Panc1 (cell line): ENCODE measurements around the gene ACSL1. TPM values are rescaled to one million over a fixed set of nuclear protein-coding genes. Genes with fewer than 3 reads are reported as not detected.

ENCODE experiments used
- ATAC-seq: fragments of 200-7000 bp; cut with Tn5 transposase; 2 replicates; pipeline ENCODE4 v1.9.1; 2020; ENCODE audit warnings: mild to moderate bottlenecking, moderate library complexity
- BruUV-seq: library from RNA; stranded (reverse); fragments of 400-500 nt; replicated peaks from 2 replicates; lab custom pipeline; 2021; lab: Mats Ljungman, UMichigan
- CTCF ChIA-PET: fragments of 300-600 bp; sonication (Branson Sonifier 250); formaldehyde crosslinking; loops from one replicate; lab custom pipeline; 2022; ENCODE audit warnings: antibody characterized with exemption; lab: Charles Lee
- POLR2A ChIA-PET: fragments of 300-600 bp; sonication (Branson Sonifier 250); formaldehyde crosslinking; loops from one replicate; lab custom pipeline; 2022; ENCODE audit warnings: antibody characterized with exemption; lab: Charles Lee
- DNase-seq: peaks from one replicate; pipeline ENCODE4 v3.0.0-alpha.2; 2010; ENCODE audit warnings: low read depth, low spot score
- H3K27ac ChIP-seq: 2 replicates; pipeline ENCODE4 v1.5.1; 2011; ENCODE audit warnings: mild to moderate bottlenecking, low read length, inconsistent platforms
- H3K27me3 ChIP-seq: fragments of 200-500 bp; sonication (Bioruptor generic); 2 replicates; pipeline ENCODE4 v1.6.0; 2014; ENCODE audit warnings: low read length, inconsistent platforms; ENCODE audit not compliant: control insufficient read depth, insufficient read depth
- H3K36me3 ChIP-seq: fragments of 200-500 bp; sonication (Bioruptor generic); 2 replicates; pipeline ENCODE4 v1.5.1; 2014; ENCODE audit warnings: inconsistent platforms, mild to moderate bottlenecking, low read length, moderate library complexity; ENCODE audit not compliant: control insufficient read depth, insufficient read depth
- H3K4me1 ChIP-seq: 2 replicates; pipeline ENCODE4 v1.5.1; 2011; ENCODE audit warnings: inconsistent platforms, mild to moderate bottlenecking, low read length, moderate library complexity; ENCODE audit not compliant: control insufficient read depth, insufficient read depth
- H3K4me3 ChIP-seq, 2 experiments: 2 replicates each; pipeline ENCODE4 v1.5.1; 2011 to 2012; ENCODE audit warnings: low read depth in 2 of 2, low read length in 2 of 2, mild to moderate bottlenecking in 2 of 2, inconsistent platforms in 1 of 2, moderate library complexity in 1 of 2
- H3K9me3 ChIP-seq: fragments of 200-500 bp; sonication (Bioruptor generic); 2 replicates; pipeline ENCODE4 v1.5.1; 2014; ENCODE audit warnings: low read depth, mild to moderate bottlenecking, inconsistent platforms, low read length, moderate library complexity; ENCODE audit not compliant: control insufficient read depth, insufficient read depth
- CTCF ChIP-seq: fragments of 450-650 bp; IDR thresholded peaks from 2 replicates; pipeline ENCODE4 v1.5.1; 2017; ENCODE audit warnings: mild to moderate bottlenecking
- POLR2AphosphoS5 ChIP-seq: IDR thresholded peaks from 2 replicates; pipeline ENCODE4 v1.6.1; 2012; ENCODE audit warnings: mild to moderate bottlenecking, low read depth, low read length, moderate library complexity
- REST ChIP-seq, 2 experiments: IDR thresholded peaks; 2 replicates each; pipeline ENCODE4 v1.6.1; 2011 to 2012; ENCODE audit warnings: low read depth in 2 of 2, control low read depth in 1 of 2, low read length in 1 of 2, mild to moderate bottlenecking in 1 of 2, moderate library complexity in 1 of 2; ENCODE audit not compliant: insufficient read depth in 1 of 2
- SIN3A ChIP-seq: IDR thresholded peaks from 2 replicates; pipeline ENCODE4 v1.6.1; 2012; ENCODE audit warnings: low read depth, mild to moderate bottlenecking, low read length, moderate library complexity, borderline replicate concordance; ENCODE audit not compliant: insufficient read depth
- TCF7L2 ChIP-seq: IDR thresholded peaks from 2 replicates; pipeline ENCODE4 v1.6.1; 2011; ENCODE audit warnings: mild to moderate bottlenecking, low read depth, low read length, inconsistent platforms
- in situ Hi-C: cut with HindIII; loops from 2 replicates; pipeline ENCODE4 v1.10.0; 2016; ENCODE audit warnings: low sequenced_read_pairs, low pct_unique_long_range_greater_than_20kb
- intact Hi-C: fragments of 100-400 bp; cut with micrococcal nuclease; formaldehyde crosslinking; loops from one replicate; pipeline ENCODE4 v1.10.0; 2022; ENCODE audit not compliant: unreplicated experiment
- total RNA-seq: library from RNA; stranded (reverse); gene quantifications from one replicate; pipeline ENCODE4 v1.2.1, GENCODE V29; 2021; ENCODE audit not compliant: unreplicated experiment

ACSL1 gene
- total RNA-seq, 1 experiment from 2014 or later = 15.4 TPM

DNA sequence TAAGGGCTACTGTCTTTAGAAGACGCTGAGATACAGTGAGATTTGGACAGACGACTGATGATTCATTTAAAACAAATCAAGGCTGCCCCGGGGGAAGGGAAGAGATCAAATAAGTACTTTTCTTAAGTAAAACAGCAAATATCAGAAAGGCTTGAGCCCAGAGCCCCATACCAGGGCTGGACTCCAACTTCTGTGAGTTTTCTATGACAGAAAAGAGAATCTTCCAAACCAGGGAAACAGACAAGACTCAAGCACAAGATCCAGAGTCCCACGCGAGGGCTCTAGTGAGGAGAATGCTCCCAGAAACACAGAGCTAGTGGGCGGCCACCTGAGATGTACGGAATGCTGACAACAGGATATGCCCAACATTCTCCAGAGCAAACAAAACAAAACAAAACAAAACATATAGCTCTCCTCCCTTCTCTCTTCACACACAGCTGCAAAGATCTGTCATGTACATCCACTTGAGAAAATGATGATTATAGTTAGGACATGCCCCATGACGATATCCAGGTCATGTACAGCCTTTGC lies 13.1 kb downstream of the ACSL1 start:
- no TSS peak for BruUV-seq
- H3K4me1 ChIP-seq = peaks cover 22% of the 10 kb centered on the region

GRCh38 chr4:184812199-184812542 lies 13.6 kb downstream of the ACSL1 start:
- H3K27me3 ChIP-seq = no peaks in the 10 kb centered on the region
- ChIA-PET CTCF (no interaction called here), POLR2A (no interaction called here)
- H3K4me1 ChIP-seq = peaks cover 22% of the 10 kb centered on the region
- BruUV-seq = no TSS peak
- in situ Hi-C loops (no loop called here), intact Hi-C loops (no loop called here)
- H3K27ac ChIP-seq = no peak overlapping the region
- DNase-seq = no peak
- TF ChIP-seq TCF7L2 = no peak
- no peak for TF ChIP-seq SIN3A
- no peak for TF ChIP-seq REST (IDR thresholded peaks at IDR 0.05; ENCODE audit: insufficient read depth in 1 of 2, low read depth in 2 of 2, low read length in 1 of 2)
- no peak for TF ChIP-seq CTCF
- no peak for TF ChIP-seq POLR2AphosphoS5
- H3K4me3 ChIP-seq = no peak overlapping the region
- no peaks in the 10 kb centered on the region for H3K9me3 ChIP-seq
- H3K36me3 ChIP-seq = no peaks in the 10 kb centered on the region
- no peak for ATAC-seq

More for the DNA sequence above, 13.1 kb downstream of the ACSL1 start:
- DNase-seq (no peak), ATAC-seq (no peak)
- CTCF ChIA-PET = no interaction called here
- TF ChIP-seq REST (IDR thresholded peaks at IDR 0.05; ENCODE audit: insufficient read depth in 1 of 2, low read depth in 2 of 2, low read length in 1 of 2) = no peak
- TF ChIP-seq POLR2AphosphoS5 = no peak
- TF ChIP-seq TCF7L2 = no peak
- no peak for TF ChIP-seq CTCF
- TF ChIP-seq SIN3A = no peak
- Histone ChIP-seq H3K27me3 (no peaks in the 10 kb centered on the region), H3K9me3 (no peaks in the 10 kb centered on the region), H3K36me3 (no peaks in the 10 kb centered on the region), H3K27ac (no peak overlapping the region), H3K4me3 (no peak overlapping the region)
- in situ Hi-C loops (no loop called here), intact Hi-C loops (no loop called here)
- POLR2A ChIA-PET = no interaction called here
